Loucy (cell line): ENCODE data around the gene DEFB129.

ENCODE experiments used
- CTCF ChIP-seq: fragments of 200-600 bp; sonication (generic); conservative IDR thresholded peaks from 2 replicates; pipeline ENCODE4 v1.5.1; 2014; ENCODE audit warnings: mild to moderate bottlenecking, antibody characterized with exemption, low read length
- EZH2phosphoT487 ChIP-seq: fragments of 200-600 bp; IDR thresholded peaks from 2 replicates; pipeline ENCODE4 v1.6.1; 2018; ENCODE audit warnings: antibody characterized with exemption, mild to moderate bottlenecking, moderate library complexity, borderline replicate concordance

- TF ChIP-seq CTCF (no peak), EZH2phosphoT487 (no peak)
Observed at GRCh38 chr20:251354-251753, 24.3 kb downstream of the DEFB129 start.
